OCI-LY1 (cell line): ENCODE data around the gene CDC73.

Experiments
- CTCF ChIP-seq: fragments of 200-600 bp; sonication (generic), shearing (Covaris generic); IDR thresholded peaks from 2 replicates; pipeline ENCODE4 v1.5.1; 2017; ENCODE audit warnings: mild to moderate bottlenecking, antibody characterized with exemption, low read length, moderate library complexity, mixed read lengths
- EZH2 ChIP-seq: fragments of 200-600 bp; sonication (generic), shearing (Covaris generic); IDR thresholded peaks from 2 replicates; pipeline ENCODE4 v1.8.0; 2017; ENCODE audit warnings: borderline replicate concordance, mixed run types, mild to moderate bottlenecking, antibody characterized with exemption, low read length, moderate library complexity, mixed read lengths

DNA sequence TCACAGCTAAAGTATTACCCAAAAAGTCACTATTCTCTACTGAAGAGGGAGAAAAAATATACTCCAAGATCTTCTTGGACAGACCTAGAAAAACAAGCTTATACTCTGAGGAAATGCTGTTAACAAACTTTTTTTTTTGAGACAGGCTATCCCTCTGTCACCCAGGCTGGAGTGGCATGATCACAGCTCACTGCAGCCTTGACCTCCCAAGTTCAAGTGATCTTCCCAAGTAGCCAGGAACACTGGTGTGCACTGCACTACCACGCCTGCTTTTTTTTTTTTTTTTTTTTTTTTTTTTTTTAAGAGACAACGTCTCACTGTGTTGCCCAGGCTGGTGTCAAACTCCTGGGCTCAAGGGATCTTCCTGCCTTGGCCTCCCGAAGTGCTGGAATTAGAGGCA is 33.9 kb upstream of the CDC73 start:
- TF ChIP-seq CTCF (no peak), EZH2 (no peak)
